ENCODE measurements around the gene KRTAP15-1.

DNA sequence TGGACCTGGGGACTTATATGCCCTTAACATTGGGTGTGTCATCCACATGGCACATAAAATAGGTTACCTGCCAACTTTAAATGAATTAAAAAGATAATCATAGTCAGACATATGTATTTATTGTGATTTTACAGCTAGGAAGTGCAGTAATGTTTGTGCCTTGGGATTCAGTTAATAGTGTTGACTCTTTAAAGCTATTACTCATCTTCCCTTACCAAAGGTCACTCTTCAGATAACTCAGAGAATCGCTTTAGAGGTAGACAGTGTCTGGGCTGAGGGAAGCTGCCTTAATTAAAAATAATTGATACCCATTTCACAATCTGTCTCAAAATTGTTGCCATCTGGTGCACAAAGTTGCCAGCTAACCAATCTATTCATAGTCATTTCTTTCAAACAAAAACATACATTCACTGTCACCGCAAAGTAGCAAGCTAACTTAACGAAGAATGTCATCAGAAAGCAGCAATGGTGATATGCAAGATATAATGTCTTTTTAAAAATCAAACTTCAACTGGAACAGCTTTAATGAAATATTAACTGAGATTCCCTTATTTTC, 3.0 kb upstream of the KRTAP15-1 start:
- TF ChIP-seq POLR2A (IDR thresholded peaks at IDR 0.05; ENCODE audit: low read depth, low read length) (no peak), TAF1 (IDR thresholded peaks at IDR 0.05; ENCODE audit: borderline replicate concordance, low read depth, low read length) (no peak), POLR2AphosphoS5 (IDR thresholded peaks at IDR 0.05; ENCODE audit: low read depth, low read length) (no peak)

Measured in GM12892 (cell line).